GM12878 (cell line): ENCODE measurements around the gene CACYBP. TPM values are rescaled to one million over a fixed set of nuclear protein-coding genes. Genes with fewer than 3 reads are reported as not detected.

Experiments used
- POLR2AphosphoS5 ChIP-seq: IDR thresholded peaks from 2 replicates; pipeline ENCODE4 v1.6.1; 2011; ENCODE audit warnings: mild to moderate bottlenecking, low read length, inconsistent platforms
- STAT1 ChIP-seq: fragments of 450-650 bp; conservative IDR thresholded peaks from 2 replicates; pipeline ENCODE4 v1.6.1; 2014; ENCODE audit warnings: antibody characterized with exemption, mild to moderate bottlenecking
- polyA plus RNA-seq, 11 experiments: library from polyadenylated mRNA; depleted of rRNA in 4 of 11; unstranded in 6 of 11; stranded (reverse) in 5 of 11; fragments of >200 nt; fragmentation: Nextera tagmentation in 4 of 11; fragmentation: Illumina TruSeq in 1 of 11; extraction: Ambion mirVana in 4 of 11; extraction: Trizol in 1 of 11; gene quantifications; 1 replicate in 1 of 11; 2 replicates in 10 of 11; pipeline versions ENCODE4 v1.2.1 to v1.2.3, GENCODE V29; 2011 to 2016; ENCODE audit warnings: inconsistent platforms in 2 of 11, missing spikeins in 2 of 11, low read depth in 1 of 11
- total RNA-seq, 4 experiments: library from RNA; depleted of rRNA in 3 of 4; stranded (reverse); fragments of >200 nt in 3 of 4; fragmentation: Illumina TruSeq in 1 of 4; extraction: Trizol in 1 of 4; gene quantifications; 2 replicates each; pipeline versions ENCODE4 v1.2.1 to v1.2.3, GENCODE V29; 2013 to 2021
- TF ChIP-seq, protein P1 (sequence below): fragments of 450-650 bp; IDR thresholded peaks from 2 replicates; pipeline ENCODE4 v1.6.1; 2016; ENCODE audit warnings: mild to moderate bottlenecking, moderate library complexity, borderline replicate concordance
- TF ChIP-seq, protein P2 (sequence below): fragments of 450-650 bp; IDR thresholded peaks from 2 replicates; pipeline ENCODE4 v1.6.1; 2018; ENCODE audit warnings: borderline replicate concordance, mild to moderate bottlenecking; ENCODE audit not compliant: partially characterized antibody
- TF ChIP-seq, protein P3 (sequence below): fragments of 450-650 bp; IDR thresholded peaks from 2 replicates; pipeline ENCODE4 v1.6.1; 2017; ENCODE audit warnings: mild to moderate bottlenecking, moderate library complexity
- TF ChIP-seq, protein P4 (sequence below): fragments of 450-650 bp; IDR thresholded peaks from 2 replicates; pipeline ENCODE4 v1.6.1; 2017; ENCODE audit warnings: low read depth, mild to moderate bottlenecking, moderate library complexity
- TF ChIP-seq, protein P5 (sequence below): fragments of 450-650 bp; formaldehyde crosslinking; IDR thresholded peaks from 2 replicates; pipeline ENCODE4 v1.4.0; 2022; ENCODE audit warnings: mild to moderate bottlenecking, moderate library complexity

Gene CACYBP
- total and polyA plus RNA-seq, 10 of the 15 experiments (the other 5 are each of a cell fraction or from before 2014, with no cell fraction given), result 77.7 to 488 (median 218) TPM

DNA sequence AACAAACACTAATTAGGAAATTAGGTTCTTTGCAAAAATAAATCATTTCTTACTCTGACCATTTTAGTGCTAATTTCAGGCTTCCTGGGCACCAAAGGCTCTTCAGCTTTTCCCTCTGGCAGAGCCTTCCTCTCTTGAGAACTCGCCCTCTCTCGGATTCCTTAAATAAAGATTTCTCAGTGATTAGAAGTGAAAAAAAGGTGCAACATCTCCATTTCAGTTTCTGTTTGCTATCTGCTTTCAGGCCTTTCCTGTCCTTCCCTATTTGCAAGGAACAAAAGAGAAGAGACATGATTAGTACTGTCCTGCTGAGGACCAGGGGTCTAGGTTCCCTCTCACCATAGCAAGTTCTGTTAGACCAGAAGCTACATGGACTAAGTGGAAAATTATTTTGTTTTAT lies 27.8 kb upstream of the CACYBP start (continued):
- TF ChIP-seq, protein P1, sequence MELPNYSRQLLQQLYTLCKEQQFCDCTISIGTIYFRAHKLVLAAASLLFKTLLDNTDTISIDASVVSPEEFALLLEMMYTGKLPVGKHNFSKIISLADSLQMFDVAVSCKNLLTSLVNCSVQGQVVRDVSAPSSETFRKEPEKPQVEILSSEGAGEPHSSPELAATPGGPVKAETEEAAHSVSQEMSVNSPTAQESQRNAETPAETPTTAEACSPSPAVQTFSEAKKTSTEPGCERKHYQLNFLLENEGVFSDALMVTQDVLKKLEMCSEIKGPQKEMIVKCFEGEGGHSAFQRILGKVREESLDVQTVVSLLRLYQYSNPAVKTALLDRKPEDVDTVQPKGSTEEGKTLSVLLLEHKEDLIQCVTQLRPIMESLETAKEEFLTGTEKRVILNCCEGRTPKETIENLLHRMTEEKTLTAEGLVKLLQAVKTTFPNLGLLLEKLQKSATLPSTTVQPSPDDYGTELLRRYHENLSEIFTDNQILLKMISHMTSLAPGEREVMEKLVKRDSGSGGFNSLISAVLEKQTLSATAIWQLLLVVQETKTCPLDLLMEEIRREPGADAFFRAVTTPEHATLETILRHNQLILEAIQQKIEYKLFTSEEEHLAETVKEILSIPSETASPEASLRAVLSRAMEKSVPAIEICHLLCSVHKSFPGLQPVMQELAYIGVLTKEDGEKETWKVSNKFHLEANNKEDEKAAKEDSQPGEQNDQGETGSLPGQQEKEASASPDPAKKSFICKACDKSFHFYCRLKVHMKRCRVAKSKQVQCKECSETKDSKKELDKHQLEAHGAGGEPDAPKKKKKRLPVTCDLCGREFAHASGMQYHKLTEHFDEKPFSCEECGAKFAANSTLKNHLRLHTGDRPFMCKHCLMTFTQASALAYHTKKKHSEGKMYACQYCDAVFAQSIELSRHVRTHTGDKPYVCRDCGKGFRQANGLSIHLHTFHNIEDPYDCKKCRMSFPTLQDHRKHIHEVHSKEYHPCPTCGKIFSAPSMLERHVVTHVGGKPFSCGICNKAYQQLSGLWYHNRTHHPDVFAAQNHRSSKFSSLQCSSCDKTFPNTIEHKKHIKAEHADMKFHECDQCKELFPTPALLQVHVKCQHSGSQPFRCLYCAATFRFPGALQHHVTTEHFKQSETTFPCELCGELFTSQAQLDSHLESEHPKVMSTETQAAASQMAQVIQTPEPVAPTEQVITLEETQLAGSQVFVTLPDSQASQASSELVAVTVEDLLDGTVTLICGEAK, result peak; percentile 63; the same call in 1 of the 2 replicates
- TF ChIP-seq, protein P2, sequence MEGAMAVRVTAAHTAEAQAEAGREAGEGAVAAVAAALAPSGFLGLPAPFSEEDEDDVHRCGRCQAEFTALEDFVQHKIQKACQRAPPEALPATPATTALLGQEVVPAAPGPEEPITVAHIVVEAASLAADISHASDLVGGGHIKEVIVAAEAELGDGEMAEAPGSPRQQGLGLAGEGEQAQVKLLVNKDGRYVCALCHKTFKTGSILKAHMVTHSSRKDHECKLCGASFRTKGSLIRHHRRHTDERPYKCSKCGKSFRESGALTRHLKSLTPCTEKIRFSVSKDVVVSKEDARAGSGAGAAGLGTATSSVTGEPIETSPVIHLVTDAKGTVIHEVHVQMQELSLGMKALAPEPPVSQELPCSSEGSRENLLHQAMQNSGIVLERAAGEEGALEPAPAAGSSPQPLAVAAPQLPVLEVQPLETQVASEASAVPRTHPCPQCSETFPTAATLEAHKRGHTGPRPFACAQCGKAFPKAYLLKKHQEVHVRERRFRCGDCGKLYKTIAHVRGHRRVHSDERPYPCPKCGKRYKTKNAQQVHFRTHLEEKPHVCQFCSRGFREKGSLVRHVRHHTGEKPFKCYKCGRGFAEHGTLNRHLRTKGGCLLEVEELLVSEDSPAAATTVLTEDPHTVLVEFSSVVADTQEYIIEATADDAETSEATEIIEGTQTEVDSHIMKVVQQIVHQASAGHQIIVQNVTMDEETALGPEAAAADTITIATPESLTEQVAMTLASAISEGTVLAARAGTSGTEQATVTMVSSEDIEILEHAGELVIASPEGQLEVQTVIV, result no peak
- TF ChIP-seq, protein P3, sequence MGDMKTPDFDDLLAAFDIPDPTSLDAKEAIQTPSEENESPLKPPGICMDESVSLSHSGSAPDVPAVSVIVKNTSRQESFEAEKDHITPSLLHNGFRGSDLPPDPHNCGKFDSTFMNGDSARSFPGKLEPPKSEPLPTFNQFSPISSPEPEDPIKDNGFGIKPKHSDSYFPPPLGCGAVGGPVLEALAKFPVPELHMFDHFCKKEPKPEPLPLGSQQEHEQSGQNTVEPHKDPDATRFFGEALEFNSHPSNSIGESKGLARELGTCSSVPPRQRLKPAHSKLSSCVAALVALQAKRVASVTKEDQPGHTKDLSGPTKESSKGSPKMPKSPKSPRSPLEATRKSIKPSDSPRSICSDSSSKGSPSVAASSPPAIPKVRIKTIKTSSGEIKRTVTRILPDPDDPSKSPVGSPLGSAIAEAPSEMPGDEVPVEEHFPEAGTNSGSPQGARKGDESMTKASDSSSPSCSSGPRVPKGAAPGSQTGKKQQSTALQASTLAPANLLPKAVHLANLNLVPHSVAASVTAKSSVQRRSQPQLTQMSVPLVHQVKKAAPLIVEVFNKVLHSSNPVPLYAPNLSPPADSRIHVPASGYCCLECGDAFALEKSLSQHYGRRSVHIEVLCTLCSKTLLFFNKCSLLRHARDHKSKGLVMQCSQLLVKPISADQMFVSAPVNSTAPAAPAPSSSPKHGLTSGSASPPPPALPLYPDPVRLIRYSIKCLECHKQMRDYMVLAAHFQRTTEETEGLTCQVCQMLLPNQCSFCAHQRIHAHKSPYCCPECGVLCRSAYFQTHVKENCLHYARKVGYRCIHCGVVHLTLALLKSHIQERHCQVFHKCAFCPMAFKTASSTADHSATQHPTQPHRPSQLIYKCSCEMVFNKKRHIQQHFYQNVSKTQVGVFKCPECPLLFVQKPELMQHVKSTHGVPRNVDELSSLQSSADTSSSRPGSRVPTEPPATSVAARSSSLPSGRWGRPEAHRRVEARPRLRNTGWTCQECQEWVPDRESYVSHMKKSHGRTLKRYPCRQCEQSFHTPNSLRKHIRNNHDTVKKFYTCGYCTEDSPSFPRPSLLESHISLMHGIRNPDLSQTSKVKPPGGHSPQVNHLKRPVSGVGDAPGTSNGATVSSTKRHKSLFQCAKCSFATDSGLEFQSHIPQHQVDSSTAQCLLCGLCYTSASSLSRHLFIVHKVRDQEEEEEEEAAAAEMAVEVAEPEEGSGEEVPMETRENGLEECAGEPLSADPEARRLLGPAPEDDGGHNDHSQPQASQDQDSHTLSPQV, result no peak
- TF ChIP-seq, protein P4, sequence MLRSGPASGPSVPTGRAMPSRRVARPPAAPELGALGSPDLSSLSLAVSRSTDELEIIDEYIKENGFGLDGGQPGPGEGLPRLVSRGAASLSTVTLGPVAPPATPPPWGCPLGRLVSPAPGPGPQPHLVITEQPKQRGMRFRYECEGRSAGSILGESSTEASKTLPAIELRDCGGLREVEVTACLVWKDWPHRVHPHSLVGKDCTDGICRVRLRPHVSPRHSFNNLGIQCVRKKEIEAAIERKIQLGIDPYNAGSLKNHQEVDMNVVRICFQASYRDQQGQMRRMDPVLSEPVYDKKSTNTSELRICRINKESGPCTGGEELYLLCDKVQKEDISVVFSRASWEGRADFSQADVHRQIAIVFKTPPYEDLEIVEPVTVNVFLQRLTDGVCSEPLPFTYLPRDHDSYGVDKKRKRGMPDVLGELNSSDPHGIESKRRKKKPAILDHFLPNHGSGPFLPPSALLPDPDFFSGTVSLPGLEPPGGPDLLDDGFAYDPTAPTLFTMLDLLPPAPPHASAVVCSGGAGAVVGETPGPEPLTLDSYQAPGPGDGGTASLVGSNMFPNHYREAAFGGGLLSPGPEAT, result peak; percentile 39; the same call in 1 of the 2 replicates
- TF ChIP-seq, protein P5, sequence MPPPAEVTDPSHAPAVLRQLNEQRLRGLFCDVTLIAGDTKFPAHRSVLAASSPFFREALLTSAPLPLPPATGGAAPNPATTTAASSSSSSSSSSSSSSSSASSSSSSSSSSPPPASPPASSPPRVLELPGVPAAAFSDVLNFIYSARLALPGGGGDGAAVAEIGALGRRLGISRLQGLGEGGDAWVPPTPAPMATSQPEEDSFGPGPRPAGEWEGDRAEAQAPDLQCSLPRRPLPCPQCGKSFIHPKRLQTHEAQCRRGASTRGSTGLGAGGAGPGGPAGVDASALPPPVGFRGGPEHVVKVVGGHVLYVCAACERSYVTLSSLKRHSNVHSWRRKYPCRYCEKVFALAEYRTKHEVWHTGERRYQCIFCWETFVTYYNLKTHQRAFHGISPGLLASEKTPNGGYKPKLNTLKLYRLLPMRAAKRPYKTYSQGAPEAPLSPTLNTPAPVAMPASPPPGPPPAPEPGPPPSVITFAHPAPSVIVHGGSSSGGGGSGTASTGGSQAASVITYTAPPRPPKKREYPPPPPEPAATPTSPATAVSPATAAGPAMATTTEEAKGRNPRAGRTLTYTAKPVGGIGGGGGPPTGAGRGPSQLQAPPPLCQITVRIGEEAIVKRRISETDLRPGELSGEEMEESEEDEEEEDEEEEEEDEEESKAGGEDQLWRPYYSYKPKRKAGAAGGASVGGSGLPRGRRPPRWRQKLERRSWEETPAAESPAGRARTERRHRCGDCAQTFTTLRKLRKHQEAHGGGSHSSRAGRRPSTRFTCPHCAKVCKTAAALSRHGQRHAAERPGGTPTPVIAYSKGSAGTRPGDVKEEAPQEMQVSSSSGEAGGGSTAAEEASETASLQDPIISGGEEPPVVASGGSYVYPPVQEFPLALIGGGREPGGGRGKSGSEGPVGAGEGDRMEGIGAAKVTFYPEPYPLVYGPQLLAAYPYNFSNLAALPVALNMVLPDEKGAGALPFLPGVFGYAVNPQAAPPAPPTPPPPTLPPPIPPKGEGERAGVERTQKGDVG, result no peak
- no peak for TF ChIP-seq POLR2AphosphoS5
- TF ChIP-seq STAT1, result no peak
